ENCODE data around the gene CA10. TPM values are rescaled to one million over a fixed set of nuclear protein-coding genes. Genes with fewer than 3 reads are reported as not detected.

The CA10 gene
- polyA plus RNA-seq, 1 donor: 14.7 TPM

DNA sequence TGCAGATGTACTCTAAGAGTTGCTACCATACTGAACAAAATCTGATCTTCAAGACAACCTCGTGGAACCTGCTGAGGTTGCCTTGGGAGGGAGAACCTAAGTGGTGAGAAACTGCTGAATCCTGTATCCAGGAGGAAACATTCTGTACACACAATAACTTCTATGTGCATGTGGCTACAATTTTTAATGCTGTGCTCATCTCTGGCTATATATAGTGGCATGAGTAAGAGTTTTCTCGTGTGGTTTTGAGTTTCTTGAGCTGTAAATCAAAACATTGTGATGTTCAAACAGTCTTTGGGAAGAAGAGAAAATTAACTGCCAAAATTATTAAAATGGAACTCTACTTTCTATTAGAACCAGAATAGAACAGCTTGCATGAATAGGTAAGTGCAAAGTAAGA is 206.8 kb downstream of the CA10 start:
- DNase-seq: no peak

DNA sequence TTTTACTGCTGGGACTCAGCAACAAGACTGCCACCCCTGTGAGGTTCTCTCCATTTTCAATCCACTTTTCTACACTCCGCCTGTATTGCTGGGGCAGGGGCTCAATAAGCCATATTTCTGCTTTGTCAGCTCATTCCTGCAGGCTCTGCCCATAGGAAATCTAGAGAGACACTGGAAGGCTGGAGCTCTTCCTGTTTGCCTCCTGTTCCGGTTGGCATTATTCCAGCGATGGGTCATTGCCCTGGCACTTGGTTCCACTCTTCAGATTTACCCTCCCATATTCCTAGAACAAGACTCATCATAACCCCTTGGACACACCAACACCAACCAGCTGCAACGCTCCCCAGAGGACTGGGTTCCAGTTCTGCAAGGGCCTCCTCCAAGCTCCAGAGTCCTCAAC is 210.4 kb downstream of the CA10 start:
- no peak for DNase-seq

DNA sequence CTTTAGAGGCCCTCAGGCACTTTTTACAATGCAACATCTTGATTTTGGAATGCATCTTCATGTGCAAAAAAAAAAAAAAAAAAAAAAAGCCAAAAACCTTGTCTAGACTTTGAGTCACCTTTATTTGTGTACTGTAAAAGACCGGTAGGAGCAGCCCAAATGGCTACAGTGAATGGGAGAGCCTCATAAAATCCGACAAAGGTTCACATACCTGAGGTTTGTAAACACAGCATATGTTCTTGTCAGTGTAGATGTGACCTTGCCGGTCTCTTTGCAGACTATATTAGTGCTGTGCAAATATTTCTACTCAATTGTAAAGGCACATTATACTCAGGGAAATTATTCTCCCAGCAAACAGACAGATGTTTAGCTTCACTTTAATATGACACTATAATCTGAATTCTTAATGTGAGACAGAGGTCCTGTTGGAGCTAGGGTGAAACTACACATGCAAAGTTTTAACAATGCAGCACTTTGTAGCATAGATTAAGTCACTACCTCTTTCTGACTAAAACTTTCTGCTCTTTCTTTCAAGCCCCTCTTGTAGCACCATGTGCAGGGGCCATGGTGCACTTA is 211.3 kb downstream of the CA10 start:
- peak; percentile 6 for DNase-seq

DNA sequence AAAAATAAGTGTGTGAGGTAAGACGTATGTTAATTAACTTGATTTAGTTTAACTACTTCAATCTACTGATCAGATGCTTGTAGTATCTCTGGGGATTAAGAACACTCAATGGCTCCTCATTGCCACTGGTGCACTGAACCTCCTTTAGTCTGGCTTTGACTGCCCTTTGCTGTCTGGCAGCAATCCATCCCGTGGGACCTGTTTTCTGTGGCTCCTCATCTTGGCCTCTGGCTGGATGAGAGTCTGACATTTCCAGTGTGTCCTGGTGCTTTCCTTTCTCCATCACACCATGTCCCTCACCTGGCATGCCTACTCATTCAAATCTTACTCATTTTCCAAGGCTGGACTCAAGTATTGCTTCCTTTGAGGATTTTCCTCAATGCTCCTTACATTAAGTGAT is 212.2 kb downstream of the CA10 start:
- no peak for DNase-seq

DNA sequence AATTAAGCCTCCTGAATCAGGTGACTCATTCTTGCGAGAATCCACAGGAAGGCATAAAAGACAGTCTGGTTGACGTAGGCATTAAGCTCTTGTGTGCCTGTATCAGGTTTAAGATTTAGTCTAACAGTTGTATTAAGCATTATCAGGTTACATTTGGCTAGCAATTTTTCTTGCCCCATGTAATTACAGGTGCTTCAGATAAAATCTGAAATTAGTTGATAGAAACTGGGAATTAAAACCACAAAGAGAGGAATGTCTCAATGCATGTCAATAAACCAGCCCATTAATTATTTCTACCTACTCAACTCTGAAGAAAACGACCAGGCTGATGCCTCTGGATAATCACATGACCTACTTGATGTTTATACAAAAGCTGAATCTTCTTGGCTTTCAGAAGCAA is 217.2 kb downstream of the CA10 start:
- no peak for DNase-seq

DNA sequence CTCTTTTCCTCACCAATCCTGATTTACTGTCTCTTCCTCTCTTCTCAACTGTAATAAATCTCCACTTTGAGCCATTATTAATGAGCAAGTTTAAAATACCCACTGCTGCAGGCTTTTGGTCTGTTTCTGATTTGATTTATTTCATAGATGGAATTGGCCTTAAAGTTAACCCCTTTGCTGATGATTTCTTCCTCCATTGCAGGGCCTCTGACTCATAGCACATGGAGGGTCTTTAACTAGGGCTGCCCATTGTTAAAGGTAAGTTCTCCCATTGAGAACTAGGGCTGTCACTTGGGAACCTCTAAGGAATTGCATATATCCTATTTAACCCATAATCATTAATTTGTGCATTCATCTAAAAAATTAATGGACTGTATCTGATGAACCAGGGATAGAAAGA is 221.2 kb downstream of the CA10 start:
- no peak for DNase-seq

DNA sequence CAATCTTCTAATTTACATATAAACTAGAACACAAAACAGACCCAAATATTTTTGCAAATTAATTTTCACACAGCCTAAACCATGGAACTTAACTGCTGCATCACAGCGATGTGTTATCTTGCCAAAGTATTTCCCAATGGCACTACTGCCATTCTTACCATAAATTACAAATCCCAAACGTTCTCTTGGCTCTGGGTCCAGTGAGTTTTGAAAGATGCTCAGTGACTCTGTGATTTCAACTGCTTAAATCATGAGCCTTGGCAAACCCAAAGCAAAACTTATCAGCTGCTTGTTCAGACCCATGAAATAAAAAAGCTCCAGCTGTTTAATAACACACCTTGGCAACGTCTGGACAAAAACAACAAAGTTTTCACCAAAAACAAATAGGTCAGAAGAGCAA is 223.0 kb downstream of the CA10 start:
- no peak for DNase-seq

DNA sequence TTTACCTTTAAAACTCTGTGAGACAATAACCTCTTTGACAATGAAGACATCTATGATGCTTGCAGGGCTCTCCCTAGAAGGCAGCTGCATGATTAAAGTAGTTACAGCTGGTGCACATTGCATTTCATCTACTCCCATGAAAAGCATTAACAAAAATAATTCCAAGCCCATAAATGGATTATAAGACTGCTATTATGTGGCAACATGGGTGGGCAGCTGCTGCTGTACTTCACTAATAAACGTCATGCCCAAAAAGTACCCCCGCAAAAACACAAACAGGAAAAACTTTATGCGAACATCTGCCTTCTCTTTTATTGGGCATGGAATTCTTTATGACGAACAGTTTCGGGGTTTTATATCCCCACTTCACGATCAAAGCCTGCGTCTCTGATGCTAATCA is 224.9 kb downstream of the CA10 start:
- DNase-seq: no peak

DNA sequence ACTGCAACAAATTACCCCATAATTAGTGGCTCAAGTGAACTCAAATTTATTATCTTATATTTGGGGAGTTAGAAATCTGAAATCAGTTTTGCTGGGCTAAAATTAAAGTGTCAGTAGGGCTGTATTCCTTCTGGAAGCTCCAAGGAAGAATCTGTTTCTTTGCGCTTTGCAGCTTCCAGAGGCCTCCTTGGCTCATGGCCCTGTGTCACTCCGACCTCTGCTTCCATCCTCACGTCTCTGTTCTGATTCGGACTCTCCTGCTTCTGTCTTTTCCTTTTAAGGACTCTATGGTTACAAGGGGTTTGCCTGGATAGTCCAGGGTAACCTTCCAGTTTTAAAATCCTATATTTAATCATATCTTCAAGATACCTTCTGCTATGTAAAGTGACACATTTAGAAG is 232.1 kb downstream of the CA10 start:
- no peak for DNase-seq

DNA sequence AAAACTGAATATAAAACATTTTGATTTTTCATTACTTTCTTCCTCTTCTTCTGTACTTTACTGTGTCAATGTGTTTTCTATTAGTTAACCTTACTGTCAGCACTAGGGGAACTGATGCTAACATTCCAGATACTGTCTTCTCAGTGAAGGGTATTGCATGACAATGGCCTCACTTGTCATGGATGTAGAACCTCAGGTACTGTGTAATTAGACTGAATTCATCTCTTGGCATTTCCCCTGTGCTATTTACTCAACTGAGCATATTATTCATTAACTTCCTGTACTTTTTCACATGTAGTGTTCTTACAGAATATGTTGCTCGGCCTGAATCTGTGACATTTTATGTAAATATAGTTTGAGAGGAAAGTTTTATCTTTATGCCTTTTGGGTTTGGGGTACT is 237.0 kb downstream of the CA10 start:
- DNase-seq: no peak

DNA sequence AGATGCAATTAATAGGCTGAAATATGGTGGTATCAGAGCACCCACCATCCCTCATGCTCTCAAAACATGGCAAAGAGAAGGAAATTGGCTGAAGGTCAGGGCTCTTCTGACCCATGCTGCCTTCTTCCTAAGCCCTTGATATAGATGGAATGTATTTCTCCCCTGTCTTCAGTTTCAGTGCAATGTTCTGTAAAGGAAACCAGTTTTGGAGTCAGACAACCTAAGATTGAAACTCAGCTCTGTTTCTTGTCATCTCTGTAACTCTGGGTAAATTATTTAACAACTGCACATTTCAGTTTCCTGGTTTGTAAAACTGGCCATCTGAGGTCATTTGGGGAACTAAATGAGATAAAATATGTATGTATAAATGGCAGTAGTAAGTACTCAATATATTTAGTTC is 243.9 kb downstream of the CA10 start:
- no peak for DNase-seq

DNA sequence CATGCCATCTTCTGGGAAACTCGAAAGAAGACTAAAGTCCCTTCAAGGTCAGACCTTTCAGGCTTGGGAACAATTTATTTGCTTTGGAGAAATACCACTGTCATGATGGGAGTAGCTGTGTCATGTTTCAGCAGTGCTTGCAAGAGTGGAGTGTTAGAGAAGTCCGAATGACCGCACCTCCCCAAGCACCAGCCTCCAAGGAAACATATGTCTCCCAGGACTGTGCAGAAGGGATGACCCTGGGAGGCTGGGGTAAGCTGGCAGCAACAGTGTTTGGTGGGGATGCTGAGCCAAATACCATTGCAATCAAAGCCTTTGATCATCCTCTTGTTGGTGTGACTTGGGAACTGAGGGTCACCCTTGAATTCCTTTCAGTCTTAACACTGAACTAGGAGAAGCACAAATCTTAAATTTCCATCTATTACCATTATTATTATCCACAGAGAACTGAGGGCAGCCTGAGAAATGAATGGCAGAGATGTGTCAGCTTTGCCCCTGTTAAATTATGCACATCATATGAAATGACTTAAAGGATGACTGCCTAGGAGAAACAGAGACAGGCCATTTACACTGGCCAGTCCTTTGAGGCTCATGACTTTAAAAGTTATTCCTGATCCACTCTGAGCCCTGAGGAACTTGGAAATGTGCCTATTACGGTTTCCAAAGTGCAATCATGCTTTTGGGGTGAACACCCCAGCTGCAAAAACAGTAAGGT is 244.9 kb downstream of the CA10 start:
- no peak for DNase-seq

DNA sequence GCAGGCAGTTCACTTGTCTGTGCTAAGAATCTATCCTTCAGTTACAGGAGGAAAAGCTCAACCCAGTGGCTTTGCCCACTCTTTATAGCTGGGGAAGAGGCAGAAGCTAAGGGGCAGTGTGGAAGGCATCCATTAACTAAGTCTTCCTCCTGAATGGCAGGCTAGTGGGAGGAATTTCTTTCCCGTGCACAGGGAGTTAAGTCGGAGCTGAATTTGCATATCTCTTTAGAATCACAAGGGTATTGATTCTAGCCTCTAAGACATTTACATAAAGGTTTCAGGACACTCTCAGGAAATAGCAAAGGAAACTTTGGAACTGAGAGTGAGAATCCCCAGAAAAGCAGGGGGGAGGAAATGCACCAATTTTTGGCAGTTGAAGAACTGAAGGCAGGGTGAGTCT is 245.6 kb downstream of the CA10 start:
- DNase-seq: no peak

DNA sequence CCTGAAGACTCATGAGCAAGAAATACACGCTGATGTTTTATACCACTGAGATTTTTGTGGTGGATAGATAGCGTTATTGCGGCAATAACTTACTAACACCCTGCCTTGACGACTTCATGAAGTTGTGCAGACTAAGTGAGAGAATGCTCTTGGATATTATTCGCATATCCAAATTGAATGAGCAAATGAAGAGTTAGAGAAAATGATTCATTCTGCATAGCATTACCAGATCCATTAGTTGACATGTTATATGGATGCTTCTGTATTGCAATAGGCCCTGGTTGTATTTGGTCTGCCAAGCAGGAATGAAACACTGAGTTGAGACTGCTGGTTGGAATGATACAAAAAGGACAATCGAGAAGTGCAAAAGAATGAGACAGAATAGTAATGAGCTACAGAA is 247.3 kb downstream of the CA10 start:
- DNase-seq: no peak

DNA sequence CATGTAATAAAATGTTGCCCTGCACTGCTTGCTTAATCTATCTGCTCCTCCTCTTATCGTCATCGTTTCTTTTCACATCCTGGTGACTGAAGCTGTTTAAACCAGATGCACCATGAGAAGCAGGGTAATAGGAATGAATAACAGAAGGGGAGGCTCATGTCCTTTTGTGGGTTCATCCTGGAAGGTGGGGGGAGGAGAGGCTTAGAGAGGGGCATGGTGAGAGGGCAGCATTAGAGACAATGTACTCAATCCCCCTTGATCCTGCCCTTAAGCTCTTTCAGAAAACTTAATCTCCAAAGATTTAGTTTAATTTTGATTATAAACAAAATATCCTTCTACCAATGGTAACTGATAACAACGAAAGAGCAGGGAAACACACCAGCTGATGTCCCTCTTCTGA is 248.5 kb downstream of the CA10 start:
- DNase-seq: no peak

DNA sequence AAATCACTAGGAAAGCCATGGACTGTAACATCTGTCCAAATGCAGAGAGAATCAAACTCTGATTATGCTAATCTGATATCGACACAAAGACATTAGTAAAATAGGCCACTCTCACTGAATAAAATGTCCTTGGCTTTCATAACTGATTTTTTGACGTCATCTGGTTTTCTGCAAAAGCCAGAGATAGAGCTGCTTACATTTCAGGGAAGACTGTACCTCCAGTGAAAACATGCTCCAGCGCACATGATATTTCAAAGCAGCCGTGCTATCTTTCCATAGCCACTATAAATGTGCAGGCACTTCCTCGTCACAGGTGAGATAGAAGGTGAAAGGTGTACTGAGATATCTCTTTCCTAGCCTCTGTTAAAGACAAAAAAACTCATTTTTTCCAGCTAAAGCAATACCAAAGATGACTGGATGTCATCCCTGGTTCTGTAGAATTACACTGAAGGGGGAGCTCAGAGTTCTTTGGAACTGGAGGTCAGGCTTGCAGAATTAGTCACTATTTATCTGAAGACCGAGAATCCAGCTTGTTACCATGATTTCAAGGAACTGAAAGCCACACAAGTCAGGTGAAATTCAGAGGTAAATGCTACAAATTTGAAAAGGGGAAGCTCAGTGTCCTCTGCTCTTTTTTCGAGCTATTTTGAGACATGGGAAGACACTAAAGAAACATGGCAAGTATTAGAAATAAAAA is 249.5 kb downstream of the CA10 start:
- no peak for DNase-seq

DNA sequence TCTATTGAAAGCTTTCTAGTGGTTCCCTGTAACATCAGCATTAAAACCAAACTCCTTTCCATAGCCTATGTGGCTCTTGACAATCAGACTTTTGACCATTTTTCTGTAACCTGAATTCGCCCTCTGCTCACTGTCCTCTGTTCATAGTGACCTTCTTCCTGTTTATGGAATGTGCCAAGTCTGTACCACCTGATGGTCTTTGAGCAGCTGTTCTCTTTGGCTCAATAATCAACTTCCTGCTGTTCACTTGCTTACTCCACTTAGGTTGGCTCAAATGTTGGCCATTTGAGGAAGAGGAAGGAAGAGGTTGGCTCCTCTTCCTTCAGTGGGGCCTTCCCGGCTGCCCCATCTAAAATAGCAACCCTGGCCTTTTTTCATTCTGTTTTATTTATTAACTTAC is 251.5 kb downstream of the CA10 start:
- no peak for DNase-seq

DNA sequence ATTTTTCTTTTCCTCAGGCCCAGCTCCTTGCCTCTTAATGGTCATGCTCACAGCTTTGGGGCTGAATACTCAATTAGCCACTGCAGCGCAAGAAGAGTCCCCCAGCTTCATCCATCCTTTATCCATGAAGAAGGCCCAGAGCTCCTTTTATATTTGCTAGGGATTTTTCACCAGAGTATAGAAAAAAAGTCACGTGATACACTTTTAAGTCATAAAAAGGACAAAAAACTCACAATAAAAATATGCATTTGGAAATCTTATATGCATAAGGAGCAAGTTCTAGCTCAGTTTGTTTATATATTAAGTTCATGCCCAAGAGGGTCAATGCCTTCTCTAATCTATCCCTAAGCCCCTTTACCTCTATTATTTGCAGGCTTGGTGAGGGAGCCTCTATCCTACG is 254.1 kb downstream of the CA10 start:
- DNase-seq: no peak

DNA sequence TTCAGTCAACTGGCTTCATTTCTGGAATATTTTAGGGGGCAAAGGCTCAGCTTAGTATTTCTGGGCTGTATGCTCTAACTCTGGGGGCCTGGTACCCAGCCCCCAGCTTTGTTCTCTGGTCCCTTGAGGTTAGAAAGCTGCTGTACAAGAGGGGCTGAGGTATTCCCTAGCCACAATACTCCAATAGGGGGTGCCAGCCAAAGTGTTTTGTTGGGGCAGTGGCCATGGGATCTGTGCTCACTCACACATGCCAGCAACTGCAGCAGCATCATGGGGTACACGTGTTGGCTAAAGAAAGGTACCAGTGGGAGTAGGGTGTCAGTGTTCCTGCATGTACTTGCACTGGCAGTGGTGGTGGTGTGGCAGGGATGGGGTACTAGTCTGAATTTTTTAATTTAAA is 257.3 kb downstream of the CA10 start:
- no peak for DNase-seq

DNA sequence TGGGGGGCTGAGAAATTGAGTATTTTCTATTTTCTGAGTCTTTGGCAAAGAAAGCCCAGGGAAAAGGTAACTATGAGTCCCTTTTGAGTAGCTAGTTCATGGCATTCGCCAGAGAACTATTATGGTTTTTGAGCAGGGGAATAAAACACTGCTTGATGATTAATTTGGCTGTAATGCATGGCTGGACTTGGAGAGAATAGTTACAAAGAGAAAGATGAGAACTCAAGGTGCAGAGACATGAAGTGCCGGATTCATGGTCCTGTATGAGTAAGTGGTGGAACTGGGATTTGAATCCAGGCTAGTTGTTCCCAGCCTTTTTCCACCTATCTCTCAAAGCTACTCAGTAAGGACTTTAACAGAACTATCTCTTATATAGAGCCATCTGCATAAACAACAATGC is 266.6 kb downstream of the CA10 start:
- DNase-seq: no peak

DNA sequence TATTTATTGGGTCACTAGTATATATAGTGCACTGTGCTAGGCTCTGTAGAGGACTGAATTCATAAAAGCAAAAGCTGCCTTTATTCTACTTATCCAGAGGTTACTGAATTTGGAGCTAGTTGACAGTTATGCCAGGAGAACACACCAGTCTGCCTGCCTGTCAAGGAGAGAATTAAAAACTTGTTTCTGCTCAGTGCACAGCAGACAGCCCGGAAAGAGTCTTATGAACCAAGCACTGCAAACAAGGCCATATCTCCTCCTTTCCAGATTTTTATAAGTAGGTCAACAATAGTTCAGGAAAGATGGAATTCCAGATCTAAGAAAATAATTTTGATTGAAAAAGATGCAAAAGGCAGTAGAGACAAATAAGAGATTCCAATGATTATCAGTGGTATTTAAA is 267.8 kb downstream of the CA10 start:
- no peak for DNase-seq

DNA sequence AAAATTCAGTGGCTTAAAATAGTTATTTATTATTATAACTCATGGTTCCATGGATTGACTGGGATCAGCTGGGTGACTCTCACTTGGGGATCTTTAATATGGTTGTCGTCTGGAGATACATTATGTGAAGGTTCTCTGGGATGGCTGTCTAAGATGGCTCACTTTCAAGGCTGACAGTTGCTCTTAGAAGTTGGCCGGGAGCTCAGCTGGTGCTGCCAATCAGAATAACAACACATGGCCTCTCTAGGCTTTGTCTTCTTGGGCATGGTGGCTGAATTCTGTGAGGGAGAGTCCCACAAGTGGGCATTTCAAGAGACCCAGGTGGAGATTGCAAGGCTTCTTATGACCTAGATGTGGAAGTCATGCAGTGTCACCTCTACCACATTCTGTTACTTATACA is 269.7 kb downstream of the CA10 start:
- DNase-seq: no peak

DNA sequence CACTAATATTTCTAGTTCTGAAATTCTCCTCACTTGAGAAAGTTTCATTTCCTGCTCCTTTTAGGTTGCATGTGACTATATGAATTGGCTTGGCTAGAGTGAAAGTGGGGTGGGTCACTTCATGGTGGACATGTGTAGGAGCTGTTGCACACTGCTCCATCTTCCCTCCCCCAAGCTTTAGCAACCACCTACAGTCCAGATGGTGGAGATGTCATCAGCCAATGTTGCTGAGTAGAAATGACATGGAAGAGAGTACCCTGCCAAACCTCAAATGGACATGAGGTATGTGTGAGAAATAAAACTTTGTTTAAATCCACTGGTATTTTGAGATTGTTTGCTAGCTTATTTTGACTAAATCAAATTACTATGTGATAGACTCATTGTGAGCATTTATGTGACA is 281.5 kb downstream of the CA10 start:
- DNase-seq: no peak

DNA sequence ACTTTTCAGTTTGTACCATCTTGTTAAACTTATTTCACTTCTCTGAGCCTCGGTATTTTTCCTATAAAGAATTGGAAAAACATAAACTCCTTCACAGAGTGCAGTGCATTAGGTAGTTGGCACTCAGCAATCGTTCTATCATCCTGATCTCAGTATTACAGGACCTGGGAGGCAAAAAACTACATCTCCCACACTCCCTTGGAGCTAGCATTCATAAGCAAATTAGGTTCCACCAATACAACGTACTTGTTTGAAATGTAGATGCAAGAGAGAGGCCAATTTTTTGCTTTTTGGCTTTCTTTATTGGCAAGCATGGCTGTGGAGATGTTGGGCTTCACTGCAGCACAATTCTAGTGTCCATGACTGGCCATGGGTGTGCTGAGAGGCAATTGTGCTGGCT is 285.2 kb downstream of the CA10 start:
- no peak for DNase-seq
